Dedifferentiated amniotic fluid mesenchymal stem cell (primary cell): ENCODE data around the gene ANO7.

Experiments
- DNase-seq: peaks from one replicate; pipeline ENCODE4 v3.0.0-alpha.2; 2016; ENCODE audit errors: extremely low spot score

Gene ANO7

DNA sequence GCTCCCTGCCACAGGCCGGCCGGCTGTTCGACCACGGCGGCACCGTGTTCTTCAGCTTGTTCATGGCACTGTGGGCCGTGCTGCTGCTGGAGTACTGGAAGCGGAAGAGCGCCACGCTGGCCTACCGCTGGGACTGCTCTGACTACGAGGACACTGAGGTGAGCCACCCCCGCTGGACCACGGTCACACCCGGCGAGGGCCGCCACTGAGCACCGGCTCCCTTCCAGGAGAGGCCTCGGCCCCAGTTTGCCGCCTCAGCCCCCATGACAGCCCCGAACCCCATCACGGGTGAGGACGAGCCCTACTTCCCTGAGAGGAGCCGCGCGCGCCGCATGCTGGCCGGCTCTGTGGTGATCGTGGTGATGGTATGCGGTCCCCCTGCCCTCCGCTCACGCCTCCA lies 20.8 kb downstream of the ANO7 start:
- no peak for DNase-seq

DNA sequence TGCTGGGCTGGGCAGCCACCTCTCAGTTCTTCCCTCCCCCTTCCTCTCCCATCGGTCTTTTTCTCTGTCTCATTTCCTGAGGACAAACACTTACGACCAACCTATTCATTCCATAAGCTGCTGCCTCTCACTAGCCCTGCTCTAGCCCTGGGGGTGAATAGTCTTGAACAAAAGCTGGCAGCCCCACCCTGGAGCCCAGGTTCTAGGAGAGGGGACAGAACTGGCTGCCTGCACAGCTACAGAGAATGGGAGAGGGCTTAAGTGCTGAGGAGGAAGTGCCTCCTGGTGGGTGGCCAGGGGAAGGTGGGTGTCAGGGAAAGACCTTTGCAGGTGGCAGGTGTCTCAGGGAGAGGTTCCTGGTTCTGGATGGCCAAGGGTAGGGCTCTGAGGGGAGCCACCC lies 22.8 kb downstream of the ANO7 start:
- no peak for DNase-seq

- DNase-seq, result no peak
Measured at GRCh38 chr2:241213041-241213440, 24.6 kb downstream of the ANO7 start.

GRCh38 chr2:241213567-241213966 lies 25.1 kb downstream of the ANO7 start:
- no peak for DNase-seq

DNA sequence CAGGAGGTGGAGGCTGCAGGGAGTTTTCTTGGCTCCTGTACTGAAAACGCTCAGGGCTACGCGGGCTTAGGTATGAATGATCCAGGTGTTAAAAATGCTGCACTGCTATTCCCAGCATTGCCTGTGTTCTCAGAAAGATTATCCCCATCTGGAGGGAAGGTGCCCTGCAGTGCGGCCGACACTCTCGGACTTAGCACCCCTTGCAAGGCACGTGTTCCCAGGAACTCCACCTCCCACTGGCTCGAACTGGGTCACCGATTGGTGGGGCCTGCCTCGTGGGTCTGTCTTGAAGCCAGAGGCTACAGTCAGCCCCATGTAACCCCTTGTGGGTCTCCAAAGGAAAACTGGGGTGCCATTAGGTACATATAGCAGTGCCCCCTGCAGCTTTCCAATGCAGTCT lies 25.7 kb downstream of the ANO7 start:
- DNase-seq, result no peak

GRCh38 chr2:241214766-241215165 lies 26.3 kb downstream of the ANO7 start:
- DNase-seq, result no peak

DNA sequence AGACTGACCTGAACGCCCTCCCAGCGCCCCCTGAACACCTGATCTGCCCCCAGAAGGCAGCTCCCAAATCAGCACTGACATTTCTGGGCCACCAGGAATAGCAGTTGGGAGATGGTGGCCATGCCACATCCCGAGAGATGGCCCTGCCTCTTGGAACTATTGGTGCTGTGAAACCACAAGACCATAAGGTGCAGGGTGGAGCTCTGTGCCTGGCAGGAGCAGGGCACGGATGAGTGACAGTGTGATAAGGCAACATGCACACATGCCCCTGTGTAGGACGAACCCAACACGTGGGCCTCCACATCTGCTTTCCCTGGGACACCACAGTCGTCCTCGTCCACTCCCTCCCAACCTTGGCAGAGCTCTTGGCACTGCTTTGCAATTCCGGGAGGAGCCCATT lies 26.9 kb downstream of the ANO7 start:
- DNase-seq, result no peak

DNA sequence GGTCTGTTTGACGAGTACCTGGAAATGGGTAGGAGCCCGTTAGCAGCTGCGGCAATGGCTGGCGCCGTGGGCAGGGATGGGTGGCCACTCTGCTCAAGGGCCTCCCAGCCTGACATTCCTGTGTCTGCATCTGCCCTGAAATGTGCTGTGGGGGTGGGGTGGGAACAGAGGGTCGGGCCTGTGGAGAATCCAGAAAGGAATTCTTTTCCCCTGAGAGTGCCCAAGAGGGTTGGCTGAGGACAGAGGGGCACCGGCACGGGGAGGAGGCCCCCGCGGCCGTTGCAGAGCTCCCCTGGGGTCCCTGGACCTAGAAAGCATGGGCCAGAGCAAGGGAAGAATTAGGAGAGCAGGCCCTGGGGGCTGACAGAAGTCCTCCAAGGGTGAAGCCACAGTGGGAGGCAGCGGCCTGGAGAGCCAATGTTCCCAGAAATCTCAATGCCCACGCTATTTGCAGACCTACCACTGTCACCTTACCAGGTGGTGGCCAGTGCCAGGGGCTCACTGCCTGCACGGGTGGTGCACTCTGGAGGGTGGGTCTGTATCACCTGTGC lies 27.8 kb downstream of the ANO7 start:
- DNase-seq, result no peak

DNA sequence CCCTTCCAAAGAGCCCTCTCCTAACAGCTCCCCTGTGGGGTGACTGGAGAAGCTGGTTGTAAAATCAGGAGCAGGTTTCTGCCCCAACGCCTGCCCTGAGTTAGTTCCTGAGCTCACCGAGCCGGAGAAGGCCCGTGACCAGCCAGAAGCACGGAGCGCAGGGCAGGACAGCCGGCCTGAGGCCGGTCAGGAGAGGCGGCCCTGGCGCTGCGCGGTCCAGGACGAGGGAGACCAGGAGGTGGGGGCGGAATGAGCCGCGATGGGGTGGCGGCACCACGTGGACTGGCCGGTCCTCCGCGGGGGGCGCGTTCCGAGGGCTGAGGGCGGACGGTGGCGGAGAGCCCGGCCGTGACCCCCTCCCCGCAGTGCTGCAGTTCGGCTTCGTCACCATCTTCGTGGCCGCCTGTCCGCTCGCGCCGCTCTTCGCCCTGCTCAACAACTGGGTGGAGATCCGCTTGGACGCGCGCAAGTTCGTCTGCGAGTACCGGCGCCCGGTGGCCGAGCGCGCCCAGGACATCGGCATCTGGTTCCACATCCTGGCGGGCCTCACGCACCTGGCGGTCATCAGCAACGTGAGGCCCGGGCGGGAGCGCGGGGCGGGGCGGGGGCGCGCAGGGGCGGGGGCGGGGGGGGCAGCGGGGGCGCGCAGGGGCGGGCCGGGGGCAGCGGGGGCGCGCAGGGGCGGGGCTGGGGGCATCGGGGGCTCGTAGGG lies 29.0 kb downstream of the ANO7 start:
- peak; percentile 42 for DNase-seq

DNA sequence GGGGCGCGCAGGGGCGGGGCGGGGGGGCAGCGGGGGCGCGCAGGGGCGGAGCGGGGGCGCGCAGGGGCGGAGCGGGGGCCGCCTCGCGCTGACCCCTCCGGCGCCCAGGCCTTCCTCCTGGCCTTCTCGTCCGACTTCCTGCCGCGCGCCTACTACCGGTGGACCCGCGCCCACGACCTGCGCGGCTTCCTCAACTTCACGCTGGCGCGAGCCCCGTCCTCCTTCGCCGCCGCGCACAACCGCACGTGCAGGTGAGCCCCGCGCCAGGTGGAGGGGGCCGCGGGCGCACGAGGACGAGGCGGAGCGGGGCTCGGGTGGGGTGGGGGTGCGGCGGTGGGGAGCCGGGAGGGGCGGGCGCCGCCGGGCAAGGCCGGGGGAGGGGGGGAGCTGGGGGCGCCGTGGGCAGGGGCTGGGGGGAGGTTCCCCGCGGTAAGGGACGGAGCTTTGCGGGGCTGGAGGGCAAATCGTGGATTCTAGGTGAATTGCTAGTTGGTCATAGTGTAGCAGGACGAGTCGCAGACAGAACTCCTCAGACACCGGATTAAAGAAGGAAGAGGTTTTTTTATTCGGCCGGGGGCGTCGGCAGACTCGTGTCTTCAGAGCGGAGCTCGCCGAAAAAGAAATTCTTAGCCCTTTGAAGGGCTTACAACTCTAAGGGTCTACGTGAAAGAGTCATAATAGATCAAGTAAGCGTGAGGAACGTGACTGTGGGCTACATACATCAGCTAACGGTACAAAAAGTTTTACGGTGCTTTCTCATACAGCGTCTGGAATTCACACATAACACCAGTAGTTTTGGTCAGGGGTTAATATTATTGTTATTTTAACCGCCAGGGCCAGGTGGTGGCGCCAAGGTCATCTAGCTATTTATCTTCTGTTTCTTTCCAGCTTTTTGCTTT lies 29.9 kb downstream of the ANO7 start:
- DNase-seq, result no peak

- no peak for DNase-seq
Measured at GRCh38 chr2:241219030-241219382, 30.5 kb downstream of the ANO7 start.

DNA sequence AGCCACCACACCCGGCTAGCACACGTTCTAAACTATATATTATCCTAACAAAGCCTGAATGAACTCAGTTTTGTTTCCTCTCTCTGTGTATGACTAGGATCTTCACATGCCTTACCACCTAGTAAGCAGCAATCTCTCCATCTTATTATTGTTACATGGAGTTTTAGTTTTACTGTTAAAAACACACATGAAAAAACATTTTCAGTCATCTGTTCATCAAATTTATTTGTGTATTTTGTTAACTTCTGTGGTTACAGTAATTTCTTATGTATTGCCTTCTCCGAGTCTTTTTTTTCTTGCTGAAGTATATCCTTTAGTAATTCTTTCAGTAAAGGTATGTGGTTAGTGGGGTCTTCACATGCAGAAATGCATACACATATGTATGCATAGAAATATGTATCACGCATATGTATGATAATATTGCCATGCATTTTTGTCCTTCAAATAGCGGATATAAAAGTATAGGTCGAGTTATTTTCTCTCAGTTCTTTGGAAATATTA lies 31.4 kb downstream of the ANO7 start:
- no peak for DNase-seq

GRCh38 chr2:241223211-241224017 lies 34.9 kb downstream of the ANO7 start:
- no peak for DNase-seq

GRCh38 chr2:241224018-241224850 lies 35.8 kb downstream of the ANO7 start:
- DNase-seq, result no peak

GRCh38 chr2:241224851-241225438 lies 36.5 kb downstream of the ANO7 start:
- no peak for DNase-seq

- DNase-seq, result no peak
Measured at GRCh38 chr2:241225545-241225944, 37.1 kb downstream of the ANO7 start.

GRCh38 chr2:241225983-241226382 lies 37.5 kb downstream of the ANO7 start:
- no peak for DNase-seq

GRCh38 chr2:241226723-241227572 lies 38.5 kb downstream of the ANO7 start:
- no peak for DNase-seq

- no peak for DNase-seq
Measured at GRCh38 chr2:241227594-241227993, 39.1 kb downstream of the ANO7 start.
